ENCODE results near the gene KNTC1.
"Not testable (repeated sequence)": the region's sequence is repeated elsewhere in the genome, so short reads cannot be mapped to it uniquely, and the experiment has no call there.

The KNTC1 gene

DNA sequence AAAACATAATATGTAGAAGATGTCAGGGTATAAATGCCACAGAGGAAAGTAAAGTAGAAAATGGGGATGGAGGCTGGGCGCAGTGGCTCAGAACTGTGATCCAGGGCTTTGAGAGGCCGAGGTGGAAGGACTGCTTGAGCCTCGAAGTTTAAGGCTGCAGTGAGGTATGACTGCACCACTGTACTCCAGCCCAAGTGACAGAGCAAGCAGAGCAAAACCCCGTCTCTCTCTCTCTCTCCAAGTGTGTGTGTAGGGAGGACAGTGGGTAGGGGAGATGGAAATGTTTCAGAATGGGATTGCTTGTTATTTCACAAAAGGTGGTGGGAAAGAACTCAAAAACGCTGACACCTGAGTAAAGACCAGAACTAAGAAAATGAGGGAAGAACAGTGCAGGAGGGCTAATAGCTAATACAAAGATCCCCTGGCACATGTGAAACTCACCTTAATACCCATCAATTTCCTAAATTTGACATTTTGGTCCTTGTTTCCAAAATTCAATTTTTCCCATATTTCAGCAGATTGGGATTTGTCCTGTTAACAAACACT, 20.6 kb upstream of the KNTC1 start:
- in situ Hi-C loops (cut with MboI; ENCODE audit: low sequenced_read_pairs) = no loop called here

GRCh38 chr12:122508163-122508562, 18.9 kb upstream of the KNTC1 start:
- in situ Hi-C loops (cut with MboI; ENCODE audit: low sequenced_read_pairs) = no loop called here

GRCh38 chr12:122513028-122513427, 14.0 kb upstream of the KNTC1 start:
- in situ Hi-C loops (cut with MboI; ENCODE audit: low sequenced_read_pairs) = not testable (repeated sequence)

GRCh38 chr12:122513660-122514059, 13.4 kb upstream of the KNTC1 start:
- in situ Hi-C loops (cut with MboI; ENCODE audit: low sequenced_read_pairs) = no loop called here

- in situ Hi-C loops (cut with MboI; ENCODE audit: low sequenced_read_pairs) = no loop called here
Measured at GRCh38 chr12:122515275-122515674, 11.8 kb upstream of the KNTC1 start.

GRCh38 chr12:122516544-122517361, 10.3 kb upstream of the KNTC1 start:
- in situ Hi-C loops (cut with MboI; ENCODE audit: low sequenced_read_pairs) = no loop called here

GRCh38 chr12:122517877-122518276, 9.2 kb upstream of the KNTC1 start:
- in situ Hi-C loops (cut with MboI; ENCODE audit: low sequenced_read_pairs) = no loop called here

DNA sequence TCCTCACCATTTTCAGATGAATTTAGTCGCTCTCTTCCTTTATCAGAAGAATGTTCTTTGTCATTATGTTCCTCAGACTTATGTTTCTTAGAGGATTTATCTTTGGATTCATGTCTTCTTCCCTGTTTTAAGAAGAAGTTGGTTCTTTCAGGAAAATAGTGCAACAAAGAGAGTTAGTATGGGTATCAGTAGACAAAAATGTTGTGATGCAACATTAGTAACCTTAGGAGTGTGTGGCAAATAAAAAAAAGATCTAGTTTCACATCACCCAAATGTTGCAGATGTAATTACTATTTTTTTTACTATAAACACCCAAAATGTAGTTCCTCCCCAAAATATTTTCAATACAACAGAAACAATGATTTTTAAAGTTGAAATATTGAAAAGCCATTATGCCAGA, 8.1 kb upstream of the KNTC1 start:
- in situ Hi-C loops (cut with MboI; ENCODE audit: low sequenced_read_pairs) = no loop called here

GRCh38 chr12:122519418-122519817, 7.6 kb upstream of the KNTC1 start:
- in situ Hi-C loops (cut with MboI; ENCODE audit: low sequenced_read_pairs) = no loop called here

- in situ Hi-C loops (cut with MboI; ENCODE audit: low sequenced_read_pairs) = no loop called here
Measured at GRCh38 chr12:122520676-122521075, 6.4 kb upstream of the KNTC1 start.

GRCh38 chr12:122523280-122523679, 3.8 kb upstream of the KNTC1 start:
- in situ Hi-C loops (cut with MboI; ENCODE audit: low sequenced_read_pairs) = no loop called here

DNA sequence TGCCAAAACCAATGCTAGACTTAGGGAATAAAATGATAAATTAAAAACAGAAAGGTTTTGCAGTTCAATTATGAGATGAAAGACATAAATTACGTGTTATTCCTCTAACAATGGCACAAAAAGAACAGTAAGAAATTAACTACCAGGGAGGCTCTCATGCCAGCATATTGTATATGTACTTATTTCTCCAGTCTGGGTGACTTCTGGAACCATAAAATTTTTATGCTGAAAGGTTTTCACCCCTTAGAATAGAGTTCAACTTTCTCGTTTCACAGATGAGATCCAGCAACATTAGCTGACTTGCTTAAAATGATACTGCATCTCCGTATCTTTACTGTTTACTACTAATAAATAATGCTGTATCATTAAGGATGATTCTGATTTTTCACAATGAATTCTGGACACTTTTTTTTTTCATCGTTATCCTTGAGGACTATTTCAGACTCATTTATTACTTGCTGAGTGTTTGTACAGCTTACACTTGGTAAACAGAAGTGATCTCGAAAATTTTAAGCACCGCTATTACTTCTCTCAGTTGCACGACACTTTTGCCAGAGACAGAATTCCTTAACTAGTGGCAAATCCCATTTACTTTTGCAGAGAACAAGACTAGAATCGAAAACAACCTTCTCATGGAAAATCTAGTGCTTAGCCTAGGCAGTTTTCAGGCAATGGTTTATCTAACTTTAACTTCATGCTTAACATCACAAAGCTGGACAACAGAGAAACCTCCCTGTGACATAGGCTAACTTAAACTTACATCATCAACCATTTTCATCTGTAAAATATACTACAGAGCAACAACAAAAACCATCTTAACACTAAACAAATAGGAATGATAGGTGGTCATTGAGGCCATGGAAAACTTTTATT, 3.0 kb upstream of the KNTC1 start:
- in situ Hi-C loops (cut with MboI; ENCODE audit: low sequenced_read_pairs) = no loop called here

DNA sequence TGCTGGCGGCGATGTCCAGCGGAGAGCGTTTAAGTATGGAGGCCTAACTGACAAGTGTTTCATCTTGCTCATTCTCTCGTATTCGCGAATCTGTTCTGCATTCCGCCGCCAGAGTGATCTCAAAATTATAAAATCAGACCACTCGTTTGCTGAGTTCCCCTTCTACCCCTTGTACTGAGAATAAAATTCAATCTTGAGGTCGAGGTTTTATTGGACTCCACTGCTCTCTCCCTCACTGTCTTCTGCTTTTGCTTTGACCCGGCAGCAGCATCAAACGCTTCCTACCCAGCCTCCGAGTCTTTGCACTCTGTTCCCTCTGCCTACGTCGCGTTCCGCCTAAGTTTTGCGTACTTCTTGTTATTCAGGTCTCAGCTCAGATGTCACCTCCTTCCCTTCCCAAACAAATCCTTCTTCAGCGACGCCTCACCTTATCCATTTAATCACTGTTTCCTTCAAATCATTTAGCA, 462 bp downstream of the KNTC1 start:
- in situ Hi-C loops (cut with MboI; ENCODE audit: low sequenced_read_pairs) = no loop called here

GRCh38 chr12:122528582-122528981, 1.5 kb downstream of the KNTC1 start:
- in situ Hi-C loops (cut with MboI; ENCODE audit: low sequenced_read_pairs) = no loop called here

DNA sequence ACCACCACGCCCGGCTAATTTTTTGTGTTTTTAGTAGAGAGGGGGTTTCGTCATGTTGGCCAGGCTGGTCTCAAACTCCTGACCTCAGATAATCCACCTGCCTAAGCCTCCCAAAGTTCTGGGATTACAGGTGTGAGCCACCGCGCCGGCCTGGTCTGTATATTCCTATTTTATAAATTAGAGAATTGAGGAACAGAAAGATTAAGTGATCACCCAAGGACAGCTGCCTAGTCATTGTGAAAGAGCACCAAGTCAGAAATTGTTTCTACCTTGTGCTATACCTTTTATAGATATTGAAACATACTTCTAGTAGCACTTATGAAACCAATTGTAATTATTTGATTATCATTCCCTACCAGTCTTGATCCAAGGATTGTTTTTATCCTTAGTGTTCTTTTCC, 1.9 kb downstream of the KNTC1 start:
- in situ Hi-C loops (cut with MboI; ENCODE audit: low sequenced_read_pairs) = no loop called here

- in situ Hi-C loops (cut with MboI; ENCODE audit: low sequenced_read_pairs) = no loop called here
Measured at GRCh38 chr12:122533856-122534255, 6.8 kb downstream of the KNTC1 start.

- in situ Hi-C loops (cut with MboI; ENCODE audit: low sequenced_read_pairs) = no loop called here
Measured at GRCh38 chr12:122537021-122537420, 10.0 kb downstream of the KNTC1 start.

DNA sequence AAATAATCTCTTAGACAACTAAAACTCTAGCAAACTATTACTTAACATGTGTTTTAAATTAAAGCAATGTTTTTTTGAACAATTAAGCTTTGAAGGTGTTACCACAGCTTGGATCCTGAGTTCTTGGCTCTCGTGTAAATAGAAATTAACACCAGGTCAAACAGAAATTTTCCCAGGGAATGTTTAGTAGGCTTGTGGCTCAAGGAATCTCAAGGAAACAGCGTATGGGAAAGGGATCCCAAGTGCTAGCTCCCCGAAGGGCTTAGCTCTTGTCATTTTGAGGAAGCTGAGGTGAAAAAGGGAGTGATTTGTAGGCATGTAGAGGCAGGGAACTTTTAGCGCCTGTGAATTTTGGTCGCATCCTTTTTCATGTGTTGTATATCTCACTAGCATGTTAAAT, 11.4 kb downstream of the KNTC1 start:
- in situ Hi-C loops (cut with MboI; ENCODE audit: low sequenced_read_pairs) = no loop called here

DNA sequence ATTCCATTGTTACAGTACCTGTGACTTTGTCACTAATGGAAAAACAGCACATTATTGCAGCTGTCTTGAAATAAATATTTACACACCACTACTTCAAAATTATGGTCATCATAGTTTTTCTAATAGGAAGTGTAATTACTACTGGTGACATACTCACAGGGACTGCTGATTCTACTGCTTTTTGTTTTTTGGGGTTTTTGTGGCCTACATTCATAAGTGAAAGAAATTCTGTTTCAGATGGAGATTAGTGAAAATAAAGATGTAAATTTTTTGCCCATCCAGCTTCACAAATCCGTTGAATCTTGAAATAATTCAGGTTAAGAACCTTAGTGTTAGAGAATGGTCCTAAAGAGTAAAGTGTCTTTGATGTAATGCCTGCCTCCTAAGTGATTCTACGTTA, 17.5 kb downstream of the KNTC1 start:
- in situ Hi-C loops (cut with MboI; ENCODE audit: low sequenced_read_pairs) = no loop called here

DNA sequence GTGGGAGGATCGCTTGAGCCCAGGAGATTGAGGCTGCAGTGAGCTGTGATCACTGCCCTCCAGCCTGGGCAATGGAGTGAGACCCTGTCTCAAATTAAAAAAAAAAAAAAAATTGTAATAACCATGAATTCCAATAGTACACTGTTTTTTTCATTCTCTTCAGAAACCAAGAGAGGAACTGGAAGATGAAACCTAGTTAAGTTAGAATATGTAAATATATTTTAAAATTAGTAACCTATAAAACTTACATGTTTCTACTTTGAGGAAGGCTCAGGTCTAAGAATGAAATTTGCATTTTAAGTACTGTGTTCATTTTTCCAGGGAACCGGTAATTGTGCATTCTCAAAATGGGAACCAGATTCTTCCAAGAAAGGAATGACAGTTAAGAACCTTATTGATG, 18.8 kb downstream of the KNTC1 start:
- in situ Hi-C loops (cut with MboI; ENCODE audit: low sequenced_read_pairs) = no loop called here

- in situ Hi-C loops (cut with MboI; ENCODE audit: low sequenced_read_pairs) = no loop called here
Measured at GRCh38 chr12:122547330-122547729, 20.3 kb downstream of the KNTC1 start.

Measured in hTERT RPE-1 (cell line).